Tibial nerve (tissue), 3 donors: ENCODE measurements around the gene NQO1.

ENCODE experiments used
- POLR2A ChIP-seq, 2 donors: fragments of 450-650 bp; IDR thresholded peaks; one replicate each; pipeline ENCODE4 v1.6.1; 2017; ENCODE audit warnings: antibody characterized with exemption in 2 of 2, mild to moderate bottlenecking in 2 of 2, moderate library complexity in 2 of 2
- TF ChIP-seq, protein P1 (sequence below), 5 experiments: fragments of 200-600 bp in 3 of 5; fragments of 450-650 bp in 2 of 5; sonication (generic) in 3 of 5; IDR thresholded peaks; one replicate each; pipeline ENCODE4 v1.5.1; 2016 to 2019; ENCODE audit warnings: antibody characterized with exemption in 5 of 5, mild to moderate bottlenecking in 3 of 5, moderate library complexity in 2 of 5

DNA sequence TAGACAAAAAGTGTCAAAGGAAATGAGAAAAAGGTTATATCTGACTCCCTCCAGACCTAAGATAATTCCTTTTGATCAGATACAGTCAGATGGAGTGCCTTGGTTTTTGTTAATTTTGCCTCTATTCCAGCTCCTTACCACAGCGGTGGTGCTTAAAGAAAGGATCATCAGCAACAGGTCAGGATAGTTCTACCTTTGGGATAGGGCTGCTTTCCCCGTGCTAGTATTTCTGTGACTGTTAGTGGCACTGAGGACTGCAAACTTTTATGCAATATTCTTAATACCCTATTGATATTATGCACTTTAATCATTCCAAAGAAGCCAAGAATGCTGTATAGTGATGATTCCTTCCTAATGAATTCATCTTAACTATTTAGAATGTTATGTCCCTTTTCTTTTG lies 24.5 kb downstream of the NQO1 start:
- TF ChIP-seq, protein P1, sequence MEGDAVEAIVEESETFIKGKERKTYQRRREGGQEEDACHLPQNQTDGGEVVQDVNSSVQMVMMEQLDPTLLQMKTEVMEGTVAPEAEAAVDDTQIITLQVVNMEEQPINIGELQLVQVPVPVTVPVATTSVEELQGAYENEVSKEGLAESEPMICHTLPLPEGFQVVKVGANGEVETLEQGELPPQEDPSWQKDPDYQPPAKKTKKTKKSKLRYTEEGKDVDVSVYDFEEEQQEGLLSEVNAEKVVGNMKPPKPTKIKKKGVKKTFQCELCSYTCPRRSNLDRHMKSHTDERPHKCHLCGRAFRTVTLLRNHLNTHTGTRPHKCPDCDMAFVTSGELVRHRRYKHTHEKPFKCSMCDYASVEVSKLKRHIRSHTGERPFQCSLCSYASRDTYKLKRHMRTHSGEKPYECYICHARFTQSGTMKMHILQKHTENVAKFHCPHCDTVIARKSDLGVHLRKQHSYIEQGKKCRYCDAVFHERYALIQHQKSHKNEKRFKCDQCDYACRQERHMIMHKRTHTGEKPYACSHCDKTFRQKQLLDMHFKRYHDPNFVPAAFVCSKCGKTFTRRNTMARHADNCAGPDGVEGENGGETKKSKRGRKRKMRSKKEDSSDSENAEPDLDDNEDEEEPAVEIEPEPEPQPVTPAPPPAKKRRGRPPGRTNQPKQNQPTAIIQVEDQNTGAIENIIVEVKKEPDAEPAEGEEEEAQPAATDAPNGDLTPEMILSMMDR (IDR thresholded peaks at IDR 0.05), result no peak
- TF ChIP-seq POLR2A (IDR thresholded peaks at IDR 0.05), result no peak
